K562 (cell line): ENCODE data around the gene ATP9A. TPM values are rescaled to one million over a fixed set of nuclear protein-coding genes. Genes with fewer than 3 reads are reported as not detected.

ENCODE experiments used
- ARID1B ChIP-seq: fragments of 450-650 bp; IDR thresholded peaks from 2 replicates; pipeline ENCODE4 v1.6.1; 2016; ENCODE audit warnings: antibody characterized with exemption, mild to moderate bottlenecking, inconsistent platforms
- ATF7 ChIP-seq: fragments of 450-650 bp; IDR thresholded peaks from 2 replicates; pipeline ENCODE4 v1.7.1; 2014; ENCODE audit warnings: mild to moderate bottlenecking, moderate library complexity
- CHCHD3 ChIP-seq: fragments of 250-450 bp; sonication (Bioruptor Pico); IDR thresholded peaks from 2 replicates; pipeline ENCODE4 v2.1.2; 2022; ENCODE audit warnings: mild to moderate bottlenecking
- CREBBP ChIP-seq: IDR thresholded peaks from one replicate; pipeline ENCODE4 v1.6.1; 2012; ENCODE audit warnings: low read depth, mild to moderate bottlenecking, control low read depth, inconsistent platforms, low read length
- CXXC5 ChIP-seq: fragments of 250-450 bp; sonication (Bioruptor Pico); IDR thresholded peaks from 2 replicates; pipeline ENCODE4 v1.8.0; 2022; ENCODE audit warnings: inconsistent platforms, mild to moderate bottlenecking, moderate library complexity
- DNMT1 ChIP-seq: fragments of 450-650 bp; IDR thresholded peaks from 2 replicates; pipeline ENCODE4 v1.6.1; 2016; ENCODE audit warnings: antibody characterized with exemption, mild to moderate bottlenecking
- ETS2 ChIP-seq: IDR thresholded peaks from 2 replicates; pipeline ENCODE4 v1.6.1; 2016; ENCODE audit warnings: borderline replicate concordance, missing genetic modification characterization, mild to moderate bottlenecking, moderate library complexity, missing compliant biosample characterization; ENCODE audit not compliant: poor library complexity, severe bottlenecking
- FOSL1 ChIP-seq: fragments of 200-800 bp; sonication (Bioruptor generic); conservative IDR thresholded peaks from 2 replicates; pipeline ENCODE4 v1.6.1; 2016; ENCODE audit warnings: missing genetic modification characterization, missing compliant biosample characterization
- FOXA1 ChIP-seq: fragments of 450-650 bp; IDR thresholded peaks from 2 replicates; pipeline ENCODE4 v1.6.1; 2016; ENCODE audit warnings: mild to moderate bottlenecking, borderline replicate concordance
- FOXO4 ChIP-seq: fragments of 450-650 bp; formaldehyde crosslinking; IDR thresholded peaks from 2 replicates; pipeline ENCODE4 v1.4.0; 2020; ENCODE audit warnings: mild to moderate bottlenecking, moderate library complexity
- HMG20B ChIP-seq: fragments of 250-450 bp; sonication (Bioruptor Pico); IDR thresholded peaks from 2 replicates; pipeline ENCODE4 v1.5.0; 2021; ENCODE audit warnings: mild to moderate bottlenecking
- L3MBTL2 ChIP-seq: fragments of 450-650 bp; IDR thresholded peaks from 2 replicates; pipeline ENCODE4 v1.6.1; 2016; ENCODE audit warnings: mild to moderate bottlenecking, moderate library complexity
- RAD21 ChIP-seq, 2 experiments: fragments of 250-450 bp in 1 of 2; fragments of 450-650 bp in 1 of 2; sonication (Bioruptor Pico) in 1 of 2; formaldehyde crosslinking in 1 of 2; IDR thresholded peaks in 1 of 2; conservative IDR thresholded peaks in 1 of 2; 2 replicates each; pipeline versions ENCODE4 v1.4.0 to v1.8.0; 2020 to 2022; ENCODE audit warnings: mild to moderate bottlenecking in 2 of 2, moderate library complexity in 1 of 2
- TAF15 ChIP-seq: fragments of 200-400 bp; formaldehyde crosslinking; IDR thresholded peaks from 2 replicates; pipeline ENCODE4 v1.6.1; 2017; ENCODE audit warnings: mild to moderate bottlenecking, low read depth, low read length, moderate library complexity
- TCF3 ChIP-seq: sonication (generic); formaldehyde crosslinking; IDR thresholded peaks from 2 replicates; pipeline ENCODE4 v1.4.0; 2020; ENCODE audit warnings: mild to moderate bottlenecking, missing genetic modification reagents
- TEAD4 ChIP-seq, 2 experiments: sonication (generic) in 1 of 2; formaldehyde crosslinking in 1 of 2; IDR thresholded peaks; 2 replicates each; pipeline versions ENCODE4 v1.6.1 to v1.8.0; 2012 to 2022; ENCODE audit warnings: borderline replicate concordance in 1 of 2, inconsistent platforms in 1 of 2, low read length in 1 of 2, mild to moderate bottlenecking in 1 of 2, missing genetic modification reagents in 1 of 2
- ZNF140 ChIP-seq: fragments of 250-450 bp; sonication (Bioruptor Pico); IDR thresholded peaks from 2 replicates; pipeline ENCODE4 v1.8.0; 2021; ENCODE audit warnings: moderate library complexity, mild to moderate bottlenecking, inconsistent platforms
- ZNF224 ChIP-seq: sonication (generic); formaldehyde crosslinking; IDR thresholded peaks from 2 replicates; pipeline ENCODE4 v1.8.0; 2022; ENCODE audit warnings: mild to moderate bottlenecking, missing genetic modification reagents
- ZNF395 ChIP-seq: fragments of 200-800 bp; sonication (Bioruptor generic); IDR thresholded peaks from 2 replicates; pipeline ENCODE4 v1.6.1; 2017; ENCODE audit warnings: missing genetic modification characterization, missing compliant biosample characterization
- ZNF780A ChIP-seq: fragments of 250-450 bp; sonication (Bioruptor Pico); IDR thresholded peaks from 2 replicates; pipeline ENCODE4 v1.5.0; 2021; ENCODE audit warnings: mild to moderate bottlenecking
- ZZZ3 ChIP-seq: fragments of 450-650 bp; IDR thresholded peaks from 2 replicates; pipeline ENCODE4 v1.6.1; 2016; ENCODE audit warnings: antibody characterized with exemption, mild to moderate bottlenecking, moderate library complexity
- polyA plus RNA-seq, 8 experiments: library from polyadenylated mRNA; depleted of rRNA in 4 of 8; stranded (reverse) in 5 of 8; unstranded in 3 of 8; fragments of >200 nt; fragmentation: Nextera tagmentation in 2 of 8; fragmentation: Illumina TruSeq in 1 of 8; extraction: Ambion mirVana in 2 of 8; extraction: Trizol in 1 of 8; gene quantifications; 2 replicates each; pipeline versions ENCODE4 v1.2.1 to v1.2.3, GENCODE V29; 2011 to 2014; ENCODE audit warnings: inconsistent platforms in 1 of 8, missing spikeins in 1 of 8
- total RNA-seq, 7 experiments: library from RNA; depleted of rRNA in 6 of 7; stranded (reverse); fragments of >200 nt in 6 of 7; fragmentation: Illumina TruSeq in 2 of 7; extraction: Trizol in 2 of 7; gene quantifications; 2 replicates each; pipeline versions ENCODE4 v1.2.1 to v1.2.3, GENCODE V29; 2011 to 2021; ENCODE audit warnings: low replicate concordance in 1 of 7
- TF ChIP-seq, protein P1 (sequence below): IDR thresholded peaks from 2 replicates; pipeline ENCODE4 v1.6.1; 2014; ENCODE audit warnings: antibody characterized with exemption
- TF ChIP-seq, protein P2 (sequence below): sonication (generic); formaldehyde crosslinking; IDR thresholded peaks from 2 replicates; pipeline ENCODE4 v1.8.0; 2022; ENCODE audit warnings: mild to moderate bottlenecking, low read depth, missing genetic modification reagents

The ATP9A gene
- total and polyA plus RNA-seq, 9 of the 15 experiments (the other 6 are each of a cell fraction or from before 2014, with no cell fraction given): 0.18 to 0.62 (median 0.29) TPM

- TF ChIP-seq CREBBP (no peak), ARID1B (peak; percentile 84), ZZZ3 (no peak), ETS2 (no peak), TAF15 (no peak), FOXA1 (no peak), ATF7 (peak; percentile 56), L3MBTL2 (0 out of 2 replicates have a peak, but pooled peaks have one; percentile 26), CHCHD3 (CRISPR knock-in tag) (no peak), HMG20B (CRISPR knock-in tag) (no peak), ZNF395 (CRISPR knock-in tag) (no peak; the same call in 1 of the 2 replicates), RAD21 (CRISPR knock-in tag; conservative IDR thresholded peaks at IDR 0.05 in 1 of 2, IDR thresholded peaks at IDR 0.05 in 1 of 2) (no peak), ZNF224 (CRISPR knock-in tag) (no peak), DNMT1 (no peak), TEAD4 (IDR thresholded peaks at IDR 0.05; ENCODE audit: low read length) (peak; percentile 55; the same call in 1 of the 2 replicates), TEAD4 (CRISPR knock-in tag; IDR thresholded peaks at IDR 0.05; ENCODE audit: borderline replicate concordance) (no peak), TCF3 (CRISPR knock-in tag) (peak; percentile 37), FOXO4 (CRISPR knock-in tag) (no peak), CXXC5 (no peak), FOSL1 (tag) (peak; percentile 97), ZNF140 (CRISPR knock-in tag) (no peak), ZNF780A (CRISPR knock-in tag) (no peak)
- TF ChIP-seq, protein P1, sequence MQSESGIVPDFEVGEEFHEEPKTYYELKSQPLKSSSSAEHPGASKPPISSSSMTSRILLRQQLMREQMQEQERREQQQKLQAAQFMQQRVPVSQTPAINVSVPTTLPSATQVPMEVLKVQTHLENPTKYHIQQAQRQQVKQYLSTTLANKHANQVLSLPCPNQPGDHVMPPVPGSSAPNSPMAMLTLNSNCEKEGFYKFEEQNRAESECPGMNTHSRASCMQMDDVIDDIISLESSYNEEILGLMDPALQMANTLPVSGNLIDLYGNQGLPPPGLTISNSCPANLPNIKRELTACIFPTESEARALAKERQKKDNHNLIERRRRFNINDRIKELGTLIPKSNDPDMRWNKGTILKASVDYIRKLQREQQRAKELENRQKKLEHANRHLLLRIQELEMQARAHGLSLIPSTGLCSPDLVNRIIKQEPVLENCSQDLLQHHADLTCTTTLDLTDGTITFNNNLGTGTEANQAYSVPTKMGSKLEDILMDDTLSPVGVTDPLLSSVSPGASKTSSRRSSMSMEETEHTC: no peak
- TF ChIP-seq, protein P2, sequence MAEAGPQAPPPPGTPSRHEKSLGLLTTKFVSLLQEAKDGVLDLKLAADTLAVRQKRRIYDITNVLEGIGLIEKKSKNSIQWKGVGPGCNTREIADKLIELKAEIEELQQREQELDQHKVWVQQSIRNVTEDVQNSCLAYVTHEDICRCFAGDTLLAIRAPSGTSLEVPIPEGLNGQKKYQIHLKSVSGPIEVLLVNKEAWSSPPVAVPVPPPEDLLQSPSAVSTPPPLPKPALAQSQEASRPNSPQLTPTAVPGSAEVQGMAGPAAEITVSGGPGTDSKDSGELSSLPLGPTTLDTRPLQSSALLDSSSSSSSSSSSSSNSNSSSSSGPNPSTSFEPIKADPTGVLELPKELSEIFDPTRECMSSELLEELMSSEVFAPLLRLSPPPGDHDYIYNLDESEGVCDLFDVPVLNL (CRISPR knock-in tag): no peak
These were observed 204.5 kb downstream of the ATP9A start (continued) for GRCh38 chr20:51563486-51564332.
